ENCODE data around the gene EXOG.
"Not testable (repeated sequence)": the region's sequence is repeated elsewhere in the genome, so short reads cannot be mapped to it uniquely, and the experiment has no call there.

EXOG gene

GRCh38 chr3:38563886-38564270, 67.7 kb downstream of the EXOG start:
- DNase-seq (ENCODE audit: low read depth in 2 of 2): no peak

- no peak for DNase-seq (ENCODE audit: low read depth in 2 of 2)
These were observed 68.6 kb downstream of the EXOG start for GRCh38 chr3:38564631-38565338.

- DNase-seq (ENCODE audit: low read depth in 2 of 2): no peak
These were observed 69.4 kb downstream of the EXOG start for GRCh38 chr3:38565339-38566214.

GRCh38 chr3:38566215-38566528, 70.0 kb downstream of the EXOG start:
- no peak for DNase-seq (ENCODE audit: low read depth in 2 of 2)

GRCh38 chr3:38566794-38567193, 70.7 kb downstream of the EXOG start:
- not testable (repeated sequence) for DNase-seq (ENCODE audit: low read depth in 2 of 2)

GRCh38 chr3:38567498-38567897, 71.4 kb downstream of the EXOG start:
- DNase-seq (ENCODE audit: low read depth in 2 of 2): no peak

GRCh38 chr3:38573111-38573510, 77.0 kb downstream of the EXOG start:
- DNase-seq (ENCODE audit: low read depth in 2 of 2): no peak

- DNase-seq (ENCODE audit: low read depth in 2 of 2): no peak
These were observed 77.4 kb downstream of the EXOG start for GRCh38 chr3:38573556-38573955.

GRCh38 chr3:38574411-38575278, 78.5 kb downstream of the EXOG start:
- no peak for DNase-seq (ENCODE audit: low read depth in 2 of 2)

GRCh38 chr3:38575279-38575843, 79.2 kb downstream of the EXOG start:
- DNase-seq (ENCODE audit: low read depth in 2 of 2): no peak
